Body of pancreas (tissue), 4 donors: Measurements from ENCODE around the gene UBE2D2. TPM values are rescaled to one million over a fixed set of nuclear protein-coding genes. Genes with fewer than 3 reads are reported as not detected.
"Not testable (repeated sequence)": the region's sequence is repeated elsewhere in the genome, so short reads cannot be mapped to it uniquely, and the experiment has no call there.

Experiments used
- ATAC-seq: fragments of 150-250 bp; one replicate; pipeline ENCODE4 v1.9.1; 2016
- DNase-seq, 4 donors: peaks; one replicate each; pipeline ENCODE4 v3.0.0-alpha.2; 2019
- H3K27ac ChIP-seq, 4 donors: fragments of 200-600 bp; sonication (generic); 1 replicate in 3 of 4; 2 replicates in 1 of 4; pipeline versions ENCODE4 v1.5.1 to v1.6.1; 2016 to 2019; ENCODE audit warnings: mild to moderate bottlenecking in 1 of 4, mixed read lengths in 1 of 4, moderate library complexity in 1 of 4
- H3K27me3 ChIP-seq, 2 donors: fragments of 200-600 bp; sonication (generic); one replicate each; pipeline ENCODE4 v1.6.0; 2016; ENCODE audit warnings: mild to moderate bottlenecking in 1 of 2
- H3K36me3 ChIP-seq, 2 donors: fragments of 200-600 bp; sonication (generic); replicated peaks in 1 of 2; 2 replicates each; pipeline ENCODE4 v1.5.1; 2016; ENCODE audit warnings: low read depth in 2 of 2; ENCODE audit not compliant: insufficient read depth in 1 of 2
- H3K4me1 ChIP-seq: fragments of 200-600 bp; sonication (generic); one replicate; pipeline ENCODE4 v1.6.0; 2016
- H3K4me3 ChIP-seq, 2 donors: fragments of 200-600 bp; sonication (generic); 1 replicate in 1 of 2; 2 replicates in 1 of 2; pipeline ENCODE4 v1.5.1; 2016 to 2019
- H3K9me3 ChIP-seq, 3 donors: fragments of 200-600 bp; sonication (generic); 1 replicate in 2 of 3; 2 replicates in 1 of 3; pipeline ENCODE4 v1.5.1; 2016
- POLR2A ChIP-seq, 3 donors: fragments of 450-650 bp; IDR thresholded peaks; one replicate each; pipeline ENCODE4 v1.6.1; 2016; ENCODE audit warnings: antibody characterized with exemption in 3 of 3, mild to moderate bottlenecking in 2 of 3
- WGBS, 2 donors: methylation state at CpG; one replicate each; pipeline ENCODE4 v1.1.5; 2017; 5-methylcytosine and 5-hydroxymethylcytosine counted together
- intact Hi-C: fragments of 100-400 bp; cut with DNase I; formaldehyde crosslinking; loops from one replicate; pipeline ENCODE4 v1.15.1; 2023
- total RNA-seq, 2 donors: library from RNA; depleted of rRNA; stranded (reverse); fragments of >200 nt; gene quantifications; one replicate each; pipeline ENCODE4 v1.1.0, GENCODE V29; 2016
- TF ChIP-seq, protein P1 (sequence below), 7 experiments: fragments of 450-650 bp in 4 of 7; fragments of 200-600 bp in 3 of 7; sonication (generic) in 3 of 7; IDR thresholded peaks; one replicate each; pipeline ENCODE4 v1.5.1; 2016 to 2019; ENCODE audit warnings: antibody characterized with exemption in 7 of 7

The UBE2D2 gene
- total RNA-seq, 2 donors from 2014 or later, result 38.9 to 102 TPM

DNA sequence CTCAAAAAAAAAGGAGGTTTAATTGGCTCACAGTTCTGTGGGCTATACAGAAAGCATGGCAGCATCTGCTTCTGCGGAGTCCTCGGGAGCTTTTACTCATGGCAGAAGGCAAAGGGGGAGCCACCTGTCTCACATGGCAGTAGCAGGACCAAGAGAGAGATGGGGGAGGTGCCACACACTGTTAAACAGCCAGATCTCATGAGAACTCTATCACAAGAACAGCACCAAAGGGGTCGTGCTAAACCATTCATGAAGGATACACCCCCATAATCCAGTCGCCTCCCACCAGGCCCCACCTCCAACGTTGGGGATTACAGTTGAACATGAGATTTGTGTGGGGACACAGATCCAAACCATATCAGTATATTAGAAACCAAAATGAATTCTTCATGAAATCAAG lies 58.7 kb downstream of the UBE2D2 start:
- DNase-seq (no peak), ATAC-seq (no peak)
- Histone ChIP-seq H3K27ac (no peak overlapping the region), H3K36me3 (peaks cover 0 to 21% of the 10 kb centered on the region in 2 donors), H3K4me1 (no peaks in the 10 kb centered on the region), H3K4me3 (no peak overlapping the region), H3K9me3 (no peaks in the 10 kb centered on the region), H3K27me3 (no peaks in the 10 kb centered on the region)
- WGBS, 2 donors, result 74 to 85% methylated on average over 5 of the region's 5 CpGs
- no peak for TF ChIP-seq POLR2A (IDR thresholded peaks at IDR 0.05)
- TF ChIP-seq, protein P1, sequence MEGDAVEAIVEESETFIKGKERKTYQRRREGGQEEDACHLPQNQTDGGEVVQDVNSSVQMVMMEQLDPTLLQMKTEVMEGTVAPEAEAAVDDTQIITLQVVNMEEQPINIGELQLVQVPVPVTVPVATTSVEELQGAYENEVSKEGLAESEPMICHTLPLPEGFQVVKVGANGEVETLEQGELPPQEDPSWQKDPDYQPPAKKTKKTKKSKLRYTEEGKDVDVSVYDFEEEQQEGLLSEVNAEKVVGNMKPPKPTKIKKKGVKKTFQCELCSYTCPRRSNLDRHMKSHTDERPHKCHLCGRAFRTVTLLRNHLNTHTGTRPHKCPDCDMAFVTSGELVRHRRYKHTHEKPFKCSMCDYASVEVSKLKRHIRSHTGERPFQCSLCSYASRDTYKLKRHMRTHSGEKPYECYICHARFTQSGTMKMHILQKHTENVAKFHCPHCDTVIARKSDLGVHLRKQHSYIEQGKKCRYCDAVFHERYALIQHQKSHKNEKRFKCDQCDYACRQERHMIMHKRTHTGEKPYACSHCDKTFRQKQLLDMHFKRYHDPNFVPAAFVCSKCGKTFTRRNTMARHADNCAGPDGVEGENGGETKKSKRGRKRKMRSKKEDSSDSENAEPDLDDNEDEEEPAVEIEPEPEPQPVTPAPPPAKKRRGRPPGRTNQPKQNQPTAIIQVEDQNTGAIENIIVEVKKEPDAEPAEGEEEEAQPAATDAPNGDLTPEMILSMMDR (IDR thresholded peaks at IDR 0.05), result no peak
- intact Hi-C loops, result no loop called here

GRCh38 chr5:139625398-139625797 lies 64.3 kb downstream of the UBE2D2 start:
- DNase-seq, H3K4me1 ChIP-seq, H3K27me3 ChIP-seq, ATAC-seq, H3K4me3 ChIP-seq, H3K9me3 ChIP-seq, intact Hi-C loops, H3K27ac ChIP-seq: not testable (repeated sequence)
- H3K36me3 ChIP-seq, result peaks cover 4 to 15% of the 10 kb centered on the region in 2 donors
- WGBS, 2 donors, result 88 to 91% methylated on average over 3 to 4 of the region's 5 CpGs

GRCh38 chr5:139630855-139631254 lies 69.7 kb downstream of the UBE2D2 start:
- H3K27me3 ChIP-seq, result no peaks in the 10 kb centered on the region
- TF ChIP-seq, protein P1 (IDR thresholded peaks at IDR 0.05), result no peak
- no peak for TF ChIP-seq POLR2A (IDR thresholded peaks at IDR 0.05)
- no peak overlapping the region for H3K4me3 ChIP-seq
- intact Hi-C loops, result loop anchor here (5.0 to 10.0 kb wide), 2 partner anchors 54 to 136 kb away; no protein-coding TSS in a partner anchor
- no peak for DNase-seq
- H3K27ac ChIP-seq, result no peak overlapping the region
- no peaks in the 10 kb centered on the region for H3K9me3 ChIP-seq
- peaks cover 12% of the 10 kb centered on the region for H3K4me1 ChIP-seq
- ATAC-seq, result no peak
- H3K36me3 ChIP-seq, result peaks cover 4% of the 10 kb centered on the region in 2 donors

DNA sequence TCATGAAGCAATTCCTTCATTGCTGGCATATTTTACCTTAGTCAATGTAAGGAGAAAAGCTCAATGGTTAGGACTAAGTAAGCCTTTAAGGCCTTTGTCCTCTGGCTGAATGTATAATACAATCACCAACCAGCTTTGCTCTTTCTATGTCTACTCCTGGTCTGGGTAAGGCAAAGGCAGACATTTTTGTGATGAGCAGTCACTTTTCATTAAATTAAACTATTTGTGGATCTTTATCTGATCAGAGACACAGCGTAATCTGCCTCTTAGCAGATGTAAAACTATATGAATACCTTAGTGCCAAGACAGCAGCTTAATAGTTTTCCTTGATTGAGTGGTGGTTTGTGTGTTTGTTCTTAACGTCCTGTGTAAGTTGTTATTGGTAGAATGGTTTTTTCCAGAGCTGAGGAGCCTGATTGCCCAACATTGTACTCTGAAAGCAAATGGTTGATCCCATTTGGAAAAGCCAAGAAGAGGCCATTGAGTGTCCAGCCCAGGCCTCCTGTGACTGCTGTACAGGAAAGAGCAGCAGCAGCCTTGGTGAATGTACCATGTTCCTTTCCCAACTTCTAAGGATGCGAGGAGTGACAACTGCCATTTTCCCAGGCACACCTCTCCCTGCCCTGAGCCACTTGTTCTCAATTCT lies 70.5 kb downstream of the UBE2D2 start:
- intact Hi-C loops, result loop anchor here (5.0 to 10.0 kb wide), 2 partner anchors 53 to 136 kb away; no protein-coding TSS in a partner anchor
- H3K4me1 ChIP-seq, result peaks cover 20% of the 10 kb centered on the region
- TF ChIP-seq POLR2A (IDR thresholded peaks at IDR 0.05), result no peak
- TF ChIP-seq, protein P1 (IDR thresholded peaks at IDR 0.05), result no peak
- no peak overlapping the region for H3K4me3 ChIP-seq
- DNase-seq (no peak), ATAC-seq (no peak)
- no peaks in the 10 kb centered on the region for H3K9me3 ChIP-seq
- 73 to 77% methylated on average over 3 of the region's 3 CpGs for WGBS, 2 donors
- H3K27ac ChIP-seq, result no peak overlapping the region
- H3K27me3 ChIP-seq, result no peaks in the 10 kb centered on the region
- peaks cover 0 to 4% of the 10 kb centered on the region in 2 donors for H3K36me3 ChIP-seq

DNA sequence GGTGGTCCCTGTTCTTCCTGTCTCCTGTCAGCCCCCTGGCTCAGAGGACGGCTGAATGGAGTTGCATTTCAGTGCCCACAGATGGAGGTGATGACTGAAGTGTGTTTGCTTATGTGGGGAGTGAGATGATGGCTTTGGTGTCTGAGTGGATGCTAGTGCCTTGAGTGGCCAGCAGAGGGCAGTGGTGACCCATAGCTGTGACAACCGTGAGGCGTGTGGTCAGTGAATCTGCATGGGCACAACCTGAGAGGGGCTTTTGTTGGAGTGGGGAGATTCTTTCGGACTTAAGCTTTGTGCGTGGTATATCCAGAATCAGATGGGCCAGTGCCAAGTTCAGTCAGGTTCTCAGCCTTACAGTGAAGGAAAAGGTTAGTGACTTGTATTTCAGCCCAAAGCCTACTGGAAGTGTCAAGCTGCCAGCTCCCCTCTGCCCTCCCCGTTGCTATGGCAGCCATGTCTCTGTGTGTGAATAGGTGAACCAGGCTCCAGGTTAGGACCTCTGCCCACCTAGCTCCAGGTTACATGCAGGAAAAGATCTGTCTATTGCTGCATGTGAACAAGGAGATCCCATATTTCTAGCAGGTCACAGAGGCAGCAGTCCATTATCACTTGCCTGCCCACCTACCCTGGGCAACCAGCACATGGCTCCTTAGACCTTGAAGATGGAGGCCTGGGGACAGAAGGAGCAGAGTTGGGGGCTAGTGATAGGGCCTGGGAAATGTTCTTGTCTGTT lies 72.3 kb downstream of the UBE2D2 start:
- H3K27ac ChIP-seq, result no peak overlapping the region
- H3K36me3 ChIP-seq, result no peaks in the 10 kb centered on the region
- intact Hi-C loops, result loop anchor here (5.0 to 10.0 kb wide), 2 partner anchors 51 to 134 kb away; no protein-coding TSS in a partner anchor
- no peaks in the 10 kb centered on the region for H3K27me3 ChIP-seq
- DNase-seq, result peak; percentile 74 to 77 (median 76)
- peaks cover 34% of the 10 kb centered on the region for H3K4me1 ChIP-seq
- WGBS, 2 donors, result 0 to 1% methylated on average over 4 to 6 of the region's 6 CpGs
- TF ChIP-seq, protein P1 (IDR thresholded peaks at IDR 0.05), result peak; percentile 89 to 99 (median 96)
- no peak for TF ChIP-seq POLR2A (IDR thresholded peaks at IDR 0.05)
- no peak for ATAC-seq
- H3K9me3 ChIP-seq, result no peaks in the 10 kb centered on the region
- H3K4me3 ChIP-seq, result no peak overlapping the region
